Measurements from ENCODE around the gene SBK1.

Gene SBK1

GRCh38 chr16:28304214-28304613 lies 11.9 kb downstream of the SBK1 start:
- Histone ChIP-seq H3K27me3 (ENCODE audit: control insufficient read depth in 3 of 3, insufficient read depth in 3 of 3, low read depth in 1 of 3, low read length in 3 of 3) (no peaks in the 10 kb centered on the region), H2BK12ac (ENCODE audit: low read length) (no peak overlapping the region), H3K79me1 (ENCODE audit: low read depth, low read length) (peaks cover 21% of the 10 kb centered on the region), H2BK15ac (ENCODE audit: low read length) (no peak overlapping the region), H2AK5ac (ENCODE audit: low read depth, low read length) (no peak overlapping the region), H3K18ac (ENCODE audit: low read length) (no peak overlapping the region), H3K27ac (replicated peaks; ENCODE audit: low read length) (no peak overlapping the region), H3K4me2 (ENCODE audit: insufficient read depth, low read length, poor library complexity, severe bottlenecking) (no peak overlapping the region), H3K4me1 (ENCODE audit: control insufficient read depth in 2 of 2, insufficient read depth in 1 of 2, low read depth in 1 of 2, low read length in 2 of 2) (no peaks in the 10 kb centered on the region), H3K9me3 (replicated peaks in 1 of 2; ENCODE audit: control insufficient read depth in 2 of 2, insufficient read depth in 1 of 2, low read depth in 1 of 2, low read length in 2 of 2) (no peaks in the 10 kb centered on the region), H4K8ac (ENCODE audit: low read depth, low read length) (no peak overlapping the region), H2BK120ac (ENCODE audit: low read depth, low read length) (no peak overlapping the region), H2AFZ (ENCODE audit: low read length) (no peak overlapping the region), H2BK5ac (ENCODE audit: low read length) (no peak overlapping the region), H3K9ac (ENCODE audit: low read depth, low read length, poor library complexity) (no peak overlapping the region), H3K4me3 (ENCODE audit: low read length in 2 of 2) (no peak overlapping the region), H4K91ac (ENCODE audit: low read depth, low read length, poor library complexity) (no peak overlapping the region), H3K36me3 (replicated peaks in 1 of 2; ENCODE audit: control insufficient read depth in 2 of 2, insufficient read depth in 2 of 2, low read length in 2 of 2) (peaks cover 26 to 81% of the 10 kb centered on the region in 2 donors), H3K14ac (ENCODE audit: low read length) (no peak overlapping the region), H3K4ac (ENCODE audit: low read length) (no peak overlapping the region), H3K23ac (ENCODE audit: low read depth, low read length, poor library complexity) (no peak overlapping the region)
- peak; percentile 21 for DNase-seq (ENCODE audit: low spot score)
- no CpG with 5 or more reads among the region's 8 CpGs for WGBS, 2 donors (ENCODE audit: extremely low coverage in 2 of 2, insufficient read length in 2 of 2, insufficient replicate concordance in 1 of 2)

GRCh38 chr16:28307936-28308335 lies 15.6 kb downstream of the SBK1 start:
- H2BK120ac ChIP-seq (ENCODE audit: low read depth, low read length) = no peak overlapping the region
- no peak overlapping the region for H3K23ac ChIP-seq (ENCODE audit: low read depth, low read length, poor library complexity)
- no peak overlapping the region for H3K4ac ChIP-seq (ENCODE audit: low read length)
- no peak overlapping the region for H4K91ac ChIP-seq (ENCODE audit: low read depth, low read length, poor library complexity)
- H2BK12ac ChIP-seq (ENCODE audit: low read length) = no peak overlapping the region
- no peak for DNase-seq (ENCODE audit: low spot score)
- H2AK5ac ChIP-seq (ENCODE audit: low read depth, low read length) = no peak overlapping the region
- no peak overlapping the region for H3K9ac ChIP-seq (ENCODE audit: low read depth, low read length, poor library complexity)
- H2AFZ ChIP-seq (ENCODE audit: low read length) = no peak overlapping the region
- no peaks in the 10 kb centered on the region for H3K9me3 ChIP-seq (replicated peaks in 1 of 2; ENCODE audit: control insufficient read depth in 2 of 2, insufficient read depth in 1 of 2, low read depth in 1 of 2, low read length in 2 of 2)
- H3K14ac ChIP-seq (ENCODE audit: low read length) = no peak overlapping the region
- H3K4me3 ChIP-seq (ENCODE audit: low read length in 2 of 2) = no peak overlapping the region
- no CpG with 5 or more reads among the region's 5 CpGs for WGBS, 2 donors (ENCODE audit: extremely low coverage in 2 of 2, insufficient read length in 2 of 2, insufficient replicate concordance in 1 of 2)
- no peak overlapping the region for H2BK5ac ChIP-seq (ENCODE audit: low read length)
- no peak overlapping the region for H3K4me2 ChIP-seq (ENCODE audit: insufficient read depth, low read length, poor library complexity, severe bottlenecking)
- H3K18ac ChIP-seq (ENCODE audit: low read length) = no peak overlapping the region
- peaks cover 22 to 85% of the 10 kb centered on the region in 2 donors for H3K36me3 ChIP-seq (replicated peaks in 1 of 2; ENCODE audit: control insufficient read depth in 2 of 2, insufficient read depth in 2 of 2, low read length in 2 of 2)
- no peaks in the 10 kb centered on the region for H3K4me1 ChIP-seq (ENCODE audit: control insufficient read depth in 2 of 2, insufficient read depth in 1 of 2, low read depth in 1 of 2, low read length in 2 of 2)
- H3K27me3 ChIP-seq (ENCODE audit: control insufficient read depth in 3 of 3, insufficient read depth in 3 of 3, low read depth in 1 of 3, low read length in 3 of 3) = no peaks in the 10 kb centered on the region
- H3K27ac ChIP-seq (replicated peaks; ENCODE audit: low read length) = no peak overlapping the region
- H2BK15ac ChIP-seq (ENCODE audit: low read length) = no peak overlapping the region
- H4K8ac ChIP-seq (ENCODE audit: low read depth, low read length) = no peak overlapping the region
- peaks cover 20% of the 10 kb centered on the region for H3K79me1 ChIP-seq (ENCODE audit: low read depth, low read length)

- no peak overlapping the region for H3K23ac ChIP-seq (ENCODE audit: low read depth, low read length, poor library complexity)
- no peak overlapping the region for H3K4ac ChIP-seq (ENCODE audit: low read length)
- H2BK12ac ChIP-seq (ENCODE audit: low read length) = no peak overlapping the region
- no peaks in the 10 kb centered on the region for H3K27me3 ChIP-seq (ENCODE audit: control insufficient read depth in 3 of 3, insufficient read depth in 3 of 3, low read depth in 1 of 3, low read length in 3 of 3)
- H3K27ac ChIP-seq (replicated peaks; ENCODE audit: low read length) = no peak overlapping the region
- H2BK15ac ChIP-seq (ENCODE audit: low read length) = no peak overlapping the region
- no peak overlapping the region for H2BK5ac ChIP-seq (ENCODE audit: low read length)
- no peak overlapping the region for H3K14ac ChIP-seq (ENCODE audit: low read length)
- no peak overlapping the region for H2BK120ac ChIP-seq (ENCODE audit: low read depth, low read length)
- no peak overlapping the region for H4K8ac ChIP-seq (ENCODE audit: low read depth, low read length)
- no peak overlapping the region for H4K91ac ChIP-seq (ENCODE audit: low read depth, low read length, poor library complexity)
- no peak overlapping the region for H2AFZ ChIP-seq (ENCODE audit: low read length)
- no peak overlapping the region for H3K18ac ChIP-seq (ENCODE audit: low read length)
- no peak overlapping the region for H3K4me2 ChIP-seq (ENCODE audit: insufficient read depth, low read length, poor library complexity, severe bottlenecking)
- H2AK5ac ChIP-seq (ENCODE audit: low read depth, low read length) = no peak overlapping the region
- peaks cover 20 to 76% of the 10 kb centered on the region in 2 donors for H3K36me3 ChIP-seq (replicated peaks in 1 of 2; ENCODE audit: control insufficient read depth in 2 of 2, insufficient read depth in 2 of 2, low read length in 2 of 2)
- no peaks in the 10 kb centered on the region for H3K4me1 ChIP-seq (ENCODE audit: control insufficient read depth in 2 of 2, insufficient read depth in 1 of 2, low read depth in 1 of 2, low read length in 2 of 2)
- no peaks in the 10 kb centered on the region for H3K9me3 ChIP-seq (replicated peaks in 1 of 2; ENCODE audit: control insufficient read depth in 2 of 2, insufficient read depth in 1 of 2, low read depth in 1 of 2, low read length in 2 of 2)
- H3K9ac ChIP-seq (ENCODE audit: low read depth, low read length, poor library complexity) = no peak overlapping the region
- H3K79me1 ChIP-seq (ENCODE audit: low read depth, low read length) = peaks cover 16% of the 10 kb centered on the region
- no peak for DNase-seq (ENCODE audit: low spot score)
- no CpG with 5 or more reads among the region's 14 CpGs for WGBS, 2 donors (ENCODE audit: extremely low coverage in 2 of 2, insufficient read length in 2 of 2, insufficient replicate concordance in 1 of 2)
- no peak overlapping the region for H3K4me3 ChIP-seq (ENCODE audit: low read length in 2 of 2)
Observed at GRCh38 chr16:28308794-28309584, 16.7 kb downstream of the SBK1 start.

DNA sequence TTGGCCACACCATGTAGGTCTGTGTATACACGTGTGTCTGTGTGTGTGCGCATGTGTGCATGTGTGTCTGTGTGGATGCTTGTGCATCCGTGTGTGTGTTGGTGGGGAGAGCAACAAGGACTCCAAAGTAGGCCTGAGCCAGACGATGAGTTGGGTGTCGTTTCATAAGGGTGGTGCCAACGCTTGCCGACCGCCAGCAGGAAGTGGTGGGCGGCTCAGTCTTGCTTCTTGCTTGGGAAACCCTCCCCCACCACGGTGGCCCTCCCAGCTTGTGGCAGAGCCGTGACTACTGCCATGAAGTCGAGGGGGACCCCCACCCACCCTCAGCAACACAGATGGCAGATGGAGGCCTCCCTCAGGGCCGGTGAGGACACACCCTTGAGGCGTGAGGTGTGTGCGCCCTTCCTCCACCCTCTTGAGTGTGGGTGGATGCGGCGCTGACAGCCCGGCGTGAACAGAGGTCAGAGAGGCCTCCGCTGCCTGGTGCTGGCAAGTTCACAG lies 17.5 kb downstream of the SBK1 start:
- H3K4me3 ChIP-seq (ENCODE audit: low read length in 2 of 2) = no peak overlapping the region
- no peak overlapping the region for H3K9ac ChIP-seq (ENCODE audit: low read depth, low read length, poor library complexity)
- no peaks in the 10 kb centered on the region for H3K9me3 ChIP-seq (replicated peaks in 1 of 2; ENCODE audit: control insufficient read depth in 2 of 2, insufficient read depth in 1 of 2, low read depth in 1 of 2, low read length in 2 of 2)
- no peak overlapping the region for H3K4ac ChIP-seq (ENCODE audit: low read length)
- H3K27me3 ChIP-seq (ENCODE audit: control insufficient read depth in 3 of 3, insufficient read depth in 3 of 3, low read depth in 1 of 3, low read length in 3 of 3) = no peaks in the 10 kb centered on the region
- peaks cover 17 to 70% of the 10 kb centered on the region in 2 donors for H3K36me3 ChIP-seq (replicated peaks in 1 of 2; ENCODE audit: control insufficient read depth in 2 of 2, insufficient read depth in 2 of 2, low read length in 2 of 2)
- no peak overlapping the region for H2BK15ac ChIP-seq (ENCODE audit: low read length)
- H3K79me1 ChIP-seq (ENCODE audit: low read depth, low read length) = peaks cover 18% of the 10 kb centered on the region
- H2BK120ac ChIP-seq (ENCODE audit: low read depth, low read length) = no peak overlapping the region
- no peak overlapping the region for H2AK5ac ChIP-seq (ENCODE audit: low read depth, low read length)
- no peak overlapping the region for H3K14ac ChIP-seq (ENCODE audit: low read length)
- WGBS, 2 donors (ENCODE audit: extremely low coverage in 2 of 2, insufficient read length in 2 of 2, insufficient replicate concordance in 1 of 2) = no CpG with 5 or more reads among the region's 20 CpGs
- H3K27ac ChIP-seq (replicated peaks; ENCODE audit: low read length) = no peak overlapping the region
- H2BK5ac ChIP-seq (ENCODE audit: low read length) = no peak overlapping the region
- H3K18ac ChIP-seq (ENCODE audit: low read length) = no peak overlapping the region
- H3K4me2 ChIP-seq (ENCODE audit: insufficient read depth, low read length, poor library complexity, severe bottlenecking) = no peak overlapping the region
- no peak overlapping the region for H2BK12ac ChIP-seq (ENCODE audit: low read length)
- no peak for DNase-seq (ENCODE audit: low spot score)
- no peak overlapping the region for H2AFZ ChIP-seq (ENCODE audit: low read length)
- no peaks in the 10 kb centered on the region for H3K4me1 ChIP-seq (ENCODE audit: control insufficient read depth in 2 of 2, insufficient read depth in 1 of 2, low read depth in 1 of 2, low read length in 2 of 2)
- H4K8ac ChIP-seq (ENCODE audit: low read depth, low read length) = no peak overlapping the region
- H4K91ac ChIP-seq (ENCODE audit: low read depth, low read length, poor library complexity) = no peak overlapping the region
- peak overlapping the region; percentile 67 for H3K23ac ChIP-seq (ENCODE audit: low read depth, low read length, poor library complexity)

All from neuronal stem cell (in vitro differentiated cells).